HG02610 (cell line): ENCODE data around the gene RAD51B.

Experiments used
- ATAC-seq: cut with Tn5 transposase; IDR thresholded peaks from one replicate; pipeline ENCODE4 v1.9.1; 2021; ENCODE audit warnings: mild to moderate bottlenecking, moderate library complexity; ENCODE audit not compliant: unreplicated experiment

The RAD51B gene

GRCh38 chr14:68469208-68469713 lies 649.7 kb downstream of the RAD51B start:
- no peak for ATAC-seq

- no peak for ATAC-seq
These were observed 650.8 kb downstream of the RAD51B start for GRCh38 chr14:68470361-68470760.

GRCh38 chr14:68471029-68471963 lies 651.7 kb downstream of the RAD51B start:
- ATAC-seq = peak; percentile 33

GRCh38 chr14:68471964-68472508 lies 652.5 kb downstream of the RAD51B start:
- no peak for ATAC-seq

- no peak for ATAC-seq
These were observed 653.5 kb downstream of the RAD51B start for GRCh38 chr14:68473069-68473468.

- no peak for ATAC-seq
These were observed 654.2 kb downstream of the RAD51B start for GRCh38 chr14:68473794-68474193.

- no peak for ATAC-seq
These were observed 655.2 kb downstream of the RAD51B start for GRCh38 chr14:68474741-68475140.

- no peak for ATAC-seq
These were observed 656.2 kb downstream of the RAD51B start for GRCh38 chr14:68475802-68476201.

GRCh38 chr14:68476212-68477109 lies 656.9 kb downstream of the RAD51B start:
- ATAC-seq = peak; percentile 92

- ATAC-seq = no peak
These were observed 657.5 kb downstream of the RAD51B start for GRCh38 chr14:68477110-68477455.

- no peak for ATAC-seq
These were observed 658.0 kb downstream of the RAD51B start for GRCh38 chr14:68477461-68478085.

GRCh38 chr14:68479247-68479646 lies 659.7 kb downstream of the RAD51B start:
- ATAC-seq = no peak

GRCh38 chr14:68482018-68482417 lies 662.4 kb downstream of the RAD51B start:
- ATAC-seq = no peak

GRCh38 chr14:68482772-68483395 lies 663.3 kb downstream of the RAD51B start:
- ATAC-seq = no peak

GRCh38 chr14:68486033-68486732 lies 666.6 kb downstream of the RAD51B start:
- ATAC-seq = no peak

- ATAC-seq = no peak
These were observed 667.2 kb downstream of the RAD51B start for GRCh38 chr14:68486809-68487208.

GRCh38 chr14:68487805-68488590 lies 668.4 kb downstream of the RAD51B start:
- ATAC-seq = no peak

- ATAC-seq = no peak
These were observed 672.2 kb downstream of the RAD51B start for GRCh38 chr14:68491793-68492192.
